HCT116 (cell line): ENCODE data around the gene LRSAM1. TPM values are rescaled to one million over a fixed set of nuclear protein-coding genes. Genes with fewer than 3 reads are reported as not detected.

ENCODE experiments used
- ATAC-seq: fragments of 200-7000 bp; cut with Tn5 transposase; 2 replicates; pipeline ENCODE4 v1.9.1; 2020; ENCODE audit warnings: mild to moderate bottlenecking, moderate library complexity
- BruUV-seq: library from RNA; stranded (reverse); fragments of 400-500 nt; replicated peaks from 2 replicates; lab custom pipeline; 2021; lab: Mats Ljungman, UMichigan
- CTCF ChIA-PET: fragments of 300-600 bp; sonication (Branson Sonifier 250); formaldehyde crosslinking; loops from one replicate; lab custom pipeline; 2021; ENCODE audit warnings: antibody characterized with exemption; lab: Charles Lee
- POLR2A ChIA-PET: fragments of 300-600, 350-600 bp; sonication (Branson Sonifier 250); formaldehyde crosslinking; loops from one replicate; lab custom pipeline; 2021; ENCODE audit warnings: antibody characterized with exemption; lab: Charles Lee
- RAD21 ChIA-PET, 2 experiments: fragments of 300-600 bp; sonication (Branson Sonifier 250); formaldehyde crosslinking; loops; one replicate each; lab custom pipeline; 2023; ENCODE audit warnings: low total read pairs in 2 of 2; ENCODE audit not compliant: uncharacterized antibody in 2 of 2, unreplicated experiment in 2 of 2, low non-redundant PET in 1 of 2; lab: Charles Lee
- DNase-seq: peaks from one replicate; pipeline ENCODE4 v3.0.0-alpha.2; 2010; ENCODE audit warnings: low read depth, low spot score
- H2AFZ ChIP-seq: fragments of 200-600 bp; shearing (Covaris generic), sonication (generic); 2 replicates; pipeline ENCODE4 v1.6.1; 2017; ENCODE audit warnings: low read depth, mixed run types, mixed read lengths, antibody characterized with exemption, low read length; ENCODE audit not compliant: poor library complexity, severe bottlenecking
- H3K27ac ChIP-seq: 2 replicates; pipeline ENCODE4 v1.5.1; 2012; ENCODE audit warnings: low read depth, low read length
- H3K27me3 ChIP-seq: fragments of 200-600 bp; sonication (generic); 2 replicates; pipeline ENCODE4 v1.6.1; 2016; ENCODE audit warnings: mixed run types, low read length, mixed read lengths; ENCODE audit not compliant: insufficient read depth
- H3K36me3 ChIP-seq, 2 experiments: fragments of 200-500 bp in 1 of 2; fragments of 200-600 bp in 1 of 2; sonication (Bioruptor generic) in 1 of 2; sonication (generic) in 1 of 2; 2 replicates each; pipeline versions ENCODE4 v1.5.1 to v1.6.1; 2014 to 2016; ENCODE audit warnings: low read length in 2 of 2, inconsistent platforms in 1 of 2, mixed read lengths in 1 of 2, mixed run types in 1 of 2; ENCODE audit not compliant: insufficient read depth in 2 of 2, control insufficient read depth in 1 of 2
- H3K4me1 ChIP-seq, 2 experiments: fragments of 200-600 bp in 1 of 2; sonication (generic) in 1 of 2; 2 replicates each; pipeline versions ENCODE4 v1.5.1 to v1.6.1; 2012 to 2017; ENCODE audit warnings: low read length in 2 of 2, inconsistent platforms in 1 of 2, mild to moderate bottlenecking in 1 of 2, mixed read lengths in 1 of 2, mixed run types in 1 of 2, moderate library complexity in 1 of 2; ENCODE audit not compliant: insufficient read depth in 2 of 2, control insufficient read depth in 1 of 2
- H3K4me2 ChIP-seq: fragments of 200-600 bp; sonication (generic); 2 replicates; pipeline ENCODE4 v1.6.1; 2017; ENCODE audit warnings: mixed run types, low read length, mixed read lengths
- H3K4me3 ChIP-seq, 2 experiments: fragments of 200-600 bp in 1 of 2; sonication (generic) in 1 of 2; replicated peaks in 1 of 2; 2 replicates each; pipeline ENCODE4 v1.5.1; 2011 to 2016; ENCODE audit warnings: low read length in 2 of 2, control low read depth in 1 of 2, low read depth in 1 of 2, mild to moderate bottlenecking in 1 of 2, mixed read lengths in 1 of 2, mixed run types in 1 of 2
- H3K79me2 ChIP-seq: fragments of 200-600 bp; sonication (generic); 2 replicates; pipeline ENCODE4 v1.6.1; 2017; ENCODE audit warnings: mild to moderate bottlenecking, mixed run types, low read length, moderate library complexity, mixed read lengths; ENCODE audit not compliant: insufficient read depth
- H3K9ac ChIP-seq: fragments of 200-600 bp; sonication (generic); 2 replicates; pipeline ENCODE4 v1.6.1; 2016; ENCODE audit warnings: low read length, mixed read lengths
- H3K9me2 ChIP-seq: fragments of 200-600 bp; sonication (generic), shearing (Covaris generic); 2 replicates; pipeline ENCODE4 v1.6.1; 2017; ENCODE audit warnings: mixed run types, mild to moderate bottlenecking, moderate library complexity; ENCODE audit not compliant: insufficient read depth
- H3K9me3 ChIP-seq, 2 experiments: fragments of 200-500 bp in 1 of 2; fragments of 200-600 bp in 1 of 2; sonication (Bioruptor generic) in 1 of 2; sonication (generic) in 1 of 2; 2 replicates each; pipeline ENCODE4 v1.6.1; 2014 to 2017; ENCODE audit warnings: low read length in 2 of 2, mixed read lengths in 2 of 2, inconsistent platforms in 1 of 2, low read depth in 1 of 2, mild to moderate bottlenecking in 1 of 2, mixed run types in 1 of 2, moderate library complexity in 1 of 2; ENCODE audit not compliant: control insufficient read depth in 1 of 2, insufficient read depth in 1 of 2
- H4K20me1 ChIP-seq: fragments of 200-600 bp; sonication (generic), shearing (Covaris generic); 2 replicates; pipeline ENCODE4 v1.6.1; 2017; ENCODE audit warnings: mixed run types, mild to moderate bottlenecking, moderate library complexity; ENCODE audit not compliant: insufficient read depth
- CBX3 ChIP-seq: IDR thresholded peaks from 2 replicates; pipeline ENCODE4 v1.6.1; 2012; ENCODE audit warnings: low read depth
- CEBPB ChIP-seq: IDR thresholded peaks from 2 replicates; pipeline ENCODE4 v1.6.1; 2012; ENCODE audit warnings: low read depth
- CTCF ChIP-seq, 3 experiments: fragments of 200-600 bp in 1 of 3; sonication (generic) in 1 of 3; IDR thresholded peaks in 2 of 3; conservative IDR thresholded peaks in 1 of 3; 2 replicates each; pipeline ENCODE4 v1.5.1; 2012 to 2017; ENCODE audit warnings: low read depth in 2 of 3, low read length in 2 of 3, antibody characterized with exemption in 1 of 3, borderline replicate concordance in 1 of 3, control low read depth in 1 of 3, mild to moderate bottlenecking in 1 of 3, mixed read lengths in 1 of 3, mixed run types in 1 of 3, moderate library complexity in 1 of 3; ENCODE audit not compliant: insufficient read depth in 1 of 3
- EGR1 ChIP-seq: IDR thresholded peaks from 2 replicates; pipeline ENCODE4 v1.6.1; 2012; ENCODE audit warnings: low read depth
- ELF1 ChIP-seq: IDR thresholded peaks from 2 replicates; pipeline ENCODE4 v1.6.1; 2012; ENCODE audit warnings: low read depth, borderline replicate concordance
- EZH2 ChIP-seq: fragments of 200-600 bp; sonication (generic); IDR thresholded peaks from 2 replicates; pipeline ENCODE4 v1.6.1; 2017; ENCODE audit warnings: antibody characterized with exemption, mixed run types
- EZH2phosphoT487 ChIP-seq: fragments of 200-600 bp; IDR thresholded peaks from 2 replicates; pipeline ENCODE4 v1.6.1; 2018; ENCODE audit warnings: antibody characterized with exemption, borderline replicate concordance
- FOSL1 ChIP-seq: IDR thresholded peaks from 2 replicates; pipeline ENCODE4 v1.6.1; 2012; ENCODE audit warnings: low read depth
- JUND ChIP-seq: IDR thresholded peaks from 2 replicates; pipeline ENCODE4 v1.6.1; 2012
- POLR2A ChIP-seq: IDR thresholded peaks from 2 replicates; pipeline ENCODE4 v1.7.0; 2011; ENCODE audit warnings: borderline replicate concordance; ENCODE audit not compliant: insufficient read depth, insufficient read length; ENCODE audit errors: extremely low read depth
- SP1 ChIP-seq: IDR thresholded peaks from 2 replicates; pipeline ENCODE4 v1.6.1; 2012; ENCODE audit warnings: low read depth
- SRF ChIP-seq: IDR thresholded peaks from 2 replicates; pipeline ENCODE4 v1.6.1; 2012; ENCODE audit warnings: low read depth
- TCF7L2 ChIP-seq: IDR thresholded peaks from 2 replicates; pipeline ENCODE4 v1.7.0; 2011; ENCODE audit warnings: borderline replicate concordance, inconsistent platforms; ENCODE audit not compliant: insufficient read depth, insufficient read length; ENCODE audit errors: extremely low read depth
- YY1 ChIP-seq: IDR thresholded peaks from 2 replicates; pipeline ENCODE4 v1.6.1; 2011; ENCODE audit warnings: low read length, low read depth, moderate library complexity, mild to moderate bottlenecking; ENCODE audit not compliant: insufficient replicate concordance; ENCODE audit errors: extremely low read depth
- ZBTB33 ChIP-seq: IDR thresholded peaks from 2 replicates; pipeline ENCODE4 v1.6.1; 2011; ENCODE audit warnings: mild to moderate bottlenecking, low read length, moderate library complexity; ENCODE audit not compliant: insufficient replicate concordance; ENCODE audit errors: extremely low read depth
- ZFX ChIP-seq: fragments of 450-650 bp; IDR thresholded peaks from 2 replicates; pipeline ENCODE4 v1.6.1; 2017
- intact Hi-C: fragments of 100-400 bp; cut with micrococcal nuclease; formaldehyde crosslinking; loops from 2 replicates; pipeline ENCODE4 v1.10.0; 2022
- total RNA-seq: library from RNA; stranded (reverse); gene quantifications from one replicate; pipeline ENCODE4 v1.2.1, GENCODE V29; 2021; ENCODE audit not compliant: unreplicated experiment
- TF ChIP-seq, protein P1 (sequence below): IDR thresholded peaks from 2 replicates; pipeline ENCODE4 v1.6.1; 2012; ENCODE audit warnings: low read depth
- TF ChIP-seq, protein P2 (sequence below): IDR thresholded peaks from 2 replicates; pipeline ENCODE4 v1.6.1; 2012

Gene LRSAM1
- total RNA-seq, 1 experiment from 2014 or later, result 25.9 TPM

GRCh38 chr9:127474592-127474991, 23.3 kb downstream of the LRSAM1 start:
- Histone ChIP-seq H3K9me3 (no peaks in the 10 kb centered on the region), H3K27me3 (no peaks in the 10 kb centered on the region), H3K9me2 (no peaks in the 10 kb centered on the region), H3K36me3 (peaks cover 4 to 5% of the 10 kb centered on the region in 2 experiments; a peak in 1 of 4 replicates), H3K9ac (no peak overlapping the region), H3K4me2 (no peak overlapping the region), H4K20me1 (no peaks in the 10 kb centered on the region), H2AFZ (no peak overlapping the region), H3K4me3 (no peak overlapping the region), H3K79me2 (no peaks in the 10 kb centered on the region), H3K4me1 (no peaks in the 10 kb centered on the region), H3K27ac (no peak overlapping the region)
- intact Hi-C loops, result no loop called here
- ChIA-PET CTCF (no interaction called here), RAD21 (interaction anchor here in 1 of 2 experiments (0.7 kb wide), 1 partner anchor 263 kb away, joined by 3 read pairs; no protein-coding TSS in a partner anchor), POLR2A (no interaction called here)
- TF ChIP-seq EZH2phosphoT487 (no peak), CTCF (IDR thresholded peaks at IDR 0.05 in 2 of 3, conservative IDR thresholded peaks at IDR 0.05 in 1 of 3; ENCODE audit: borderline replicate concordance in 1 of 3, insufficient read depth in 1 of 3, low read depth in 2 of 3, low read length in 2 of 3) (no peak), TCF7L2 (no peak), ELF1 (no peak), JUND (no peak), CEBPB (no peak), ZBTB33 (no peak), ZFX (no peak), YY1 (no peak), FOSL1 (no peak), EZH2 (no peak), SP1 (no peak), SRF (no peak), CBX3 (no peak), POLR2A (no peak), EGR1 (no peak)
- TF ChIP-seq, protein P1, sequence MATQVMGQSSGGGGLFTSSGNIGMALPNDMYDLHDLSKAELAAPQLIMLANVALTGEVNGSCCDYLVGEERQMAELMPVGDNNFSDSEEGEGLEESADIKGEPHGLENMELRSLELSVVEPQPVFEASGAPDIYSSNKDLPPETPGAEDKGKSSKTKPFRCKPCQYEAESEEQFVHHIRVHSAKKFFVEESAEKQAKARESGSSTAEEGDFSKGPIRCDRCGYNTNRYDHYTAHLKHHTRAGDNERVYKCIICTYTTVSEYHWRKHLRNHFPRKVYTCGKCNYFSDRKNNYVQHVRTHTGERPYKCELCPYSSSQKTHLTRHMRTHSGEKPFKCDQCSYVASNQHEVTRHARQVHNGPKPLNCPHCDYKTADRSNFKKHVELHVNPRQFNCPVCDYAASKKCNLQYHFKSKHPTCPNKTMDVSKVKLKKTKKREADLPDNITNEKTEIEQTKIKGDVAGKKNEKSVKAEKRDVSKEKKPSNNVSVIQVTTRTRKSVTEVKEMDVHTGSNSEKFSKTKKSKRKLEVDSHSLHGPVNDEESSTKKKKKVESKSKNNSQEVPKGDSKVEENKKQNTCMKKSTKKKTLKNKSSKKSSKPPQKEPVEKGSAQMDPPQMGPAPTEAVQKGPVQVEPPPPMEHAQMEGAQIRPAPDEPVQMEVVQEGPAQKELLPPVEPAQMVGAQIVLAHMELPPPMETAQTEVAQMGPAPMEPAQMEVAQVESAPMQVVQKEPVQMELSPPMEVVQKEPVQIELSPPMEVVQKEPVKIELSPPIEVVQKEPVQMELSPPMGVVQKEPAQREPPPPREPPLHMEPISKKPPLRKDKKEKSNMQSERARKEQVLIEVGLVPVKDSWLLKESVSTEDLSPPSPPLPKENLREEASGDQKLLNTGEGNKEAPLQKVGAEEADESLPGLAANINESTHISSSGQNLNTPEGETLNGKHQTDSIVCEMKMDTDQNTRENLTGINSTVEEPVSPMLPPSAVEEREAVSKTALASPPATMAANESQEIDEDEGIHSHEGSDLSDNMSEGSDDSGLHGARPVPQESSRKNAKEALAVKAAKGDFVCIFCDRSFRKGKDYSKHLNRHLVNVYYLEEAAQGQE, result no peak
- TF ChIP-seq, protein P2, sequence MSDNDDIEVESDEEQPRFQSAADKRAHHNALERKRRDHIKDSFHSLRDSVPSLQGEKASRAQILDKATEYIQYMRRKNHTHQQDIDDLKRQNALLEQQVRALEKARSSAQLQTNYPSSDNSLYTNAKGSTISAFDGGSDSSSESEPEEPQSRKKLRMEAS, result no peak
- BruUV-seq, result no TSS peak
- no peak for ATAC-seq
- DNase-seq, result no peak
